Measurements from ENCODE around the gene NRXN3.
A peak's percentile ranks its signal among the peaks of the same experiment; 100 is the strongest.

NRXN3 gene

GRCh38 chr14:78933948-78934524 is 763.9 kb downstream of the NRXN3 start:
- no peak overlapping the region for H3K4me3 ChIP-seq (replicated peaks; ENCODE audit: low read depth, low read length)
- DNase-seq (ENCODE audit: extremely low read depth, low read depth), result no peak
- TF ChIP-seq, protein P1, sequence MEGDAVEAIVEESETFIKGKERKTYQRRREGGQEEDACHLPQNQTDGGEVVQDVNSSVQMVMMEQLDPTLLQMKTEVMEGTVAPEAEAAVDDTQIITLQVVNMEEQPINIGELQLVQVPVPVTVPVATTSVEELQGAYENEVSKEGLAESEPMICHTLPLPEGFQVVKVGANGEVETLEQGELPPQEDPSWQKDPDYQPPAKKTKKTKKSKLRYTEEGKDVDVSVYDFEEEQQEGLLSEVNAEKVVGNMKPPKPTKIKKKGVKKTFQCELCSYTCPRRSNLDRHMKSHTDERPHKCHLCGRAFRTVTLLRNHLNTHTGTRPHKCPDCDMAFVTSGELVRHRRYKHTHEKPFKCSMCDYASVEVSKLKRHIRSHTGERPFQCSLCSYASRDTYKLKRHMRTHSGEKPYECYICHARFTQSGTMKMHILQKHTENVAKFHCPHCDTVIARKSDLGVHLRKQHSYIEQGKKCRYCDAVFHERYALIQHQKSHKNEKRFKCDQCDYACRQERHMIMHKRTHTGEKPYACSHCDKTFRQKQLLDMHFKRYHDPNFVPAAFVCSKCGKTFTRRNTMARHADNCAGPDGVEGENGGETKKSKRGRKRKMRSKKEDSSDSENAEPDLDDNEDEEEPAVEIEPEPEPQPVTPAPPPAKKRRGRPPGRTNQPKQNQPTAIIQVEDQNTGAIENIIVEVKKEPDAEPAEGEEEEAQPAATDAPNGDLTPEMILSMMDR (IDR thresholded peaks at IDR 0.05; ENCODE audit: low read depth, low read length, missing control alignments), result peak; percentile 19

GRCh38 chr14:78946949-78947348 is 776.8 kb downstream of the NRXN3 start:
- no peak overlapping the region for H3K4me3 ChIP-seq (replicated peaks; ENCODE audit: low read depth, low read length)
- TF ChIP-seq, protein P1 (IDR thresholded peaks at IDR 0.05; ENCODE audit: low read depth, low read length, missing control alignments), result no peak
- no peak for DNase-seq (ENCODE audit: extremely low read depth, low read depth)

DNA sequence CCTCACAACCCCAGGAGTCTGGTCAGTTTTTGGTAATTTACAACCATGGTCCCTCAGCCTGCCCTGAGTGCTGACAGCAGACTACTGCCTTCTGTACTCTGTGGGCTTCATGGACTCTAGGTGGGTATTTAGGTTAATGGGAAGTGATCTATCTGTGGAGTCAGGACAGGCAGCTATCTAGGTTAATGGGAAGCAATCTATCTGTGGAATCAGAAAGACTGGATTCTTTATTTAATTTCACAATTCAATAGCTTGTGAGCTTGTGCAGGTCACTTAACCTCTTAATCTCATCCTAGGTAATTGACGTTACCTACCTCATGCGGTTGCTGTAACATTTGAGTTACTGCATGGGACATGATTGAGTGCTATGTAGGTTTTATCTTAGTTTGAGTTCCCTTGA is 777.5 kb downstream of the NRXN3 start:
- no peak overlapping the region for H3K4me3 ChIP-seq (replicated peaks; ENCODE audit: low read depth, low read length)
- no peak for DNase-seq (ENCODE audit: extremely low read depth, low read depth)
- TF ChIP-seq, protein P1 (IDR thresholded peaks at IDR 0.05; ENCODE audit: low read depth, low read length, missing control alignments), result no peak

DNA sequence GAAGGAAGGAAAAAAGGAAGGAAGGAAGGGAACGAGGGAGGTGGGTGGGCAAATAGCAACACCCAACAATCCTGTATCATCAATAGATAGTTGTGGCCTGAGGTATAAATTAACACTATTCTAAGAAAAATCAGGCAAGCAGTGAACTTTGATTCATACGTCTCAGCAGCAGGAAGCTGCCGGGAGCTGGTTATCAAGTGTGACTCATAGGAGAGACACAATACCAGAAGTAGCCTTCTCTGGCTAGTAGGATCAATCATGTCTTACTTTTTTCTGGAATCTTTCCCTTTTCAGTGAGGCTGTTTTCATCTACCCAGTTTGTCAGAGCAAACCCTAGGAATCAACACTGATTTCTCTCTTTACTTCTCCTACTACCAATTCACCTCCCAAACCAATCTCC is 780.5 kb downstream of the NRXN3 start:
- no peak for DNase-seq (ENCODE audit: extremely low read depth, low read depth)
- TF ChIP-seq, protein P1 (IDR thresholded peaks at IDR 0.05; ENCODE audit: low read depth, low read length, missing control alignments), result no peak
- no peak overlapping the region for H3K4me3 ChIP-seq (replicated peaks; ENCODE audit: low read depth, low read length)

- DNase-seq (ENCODE audit: extremely low read depth, low read depth), result no peak
- H3K4me3 ChIP-seq (replicated peaks; ENCODE audit: low read depth, low read length), result no peak overlapping the region
- TF ChIP-seq, protein P1 (IDR thresholded peaks at IDR 0.05; ENCODE audit: low read depth, low read length, missing control alignments), result no peak
Observed at GRCh38 chr14:78951602-78952001, 781.4 kb downstream of the NRXN3 start.

DNA sequence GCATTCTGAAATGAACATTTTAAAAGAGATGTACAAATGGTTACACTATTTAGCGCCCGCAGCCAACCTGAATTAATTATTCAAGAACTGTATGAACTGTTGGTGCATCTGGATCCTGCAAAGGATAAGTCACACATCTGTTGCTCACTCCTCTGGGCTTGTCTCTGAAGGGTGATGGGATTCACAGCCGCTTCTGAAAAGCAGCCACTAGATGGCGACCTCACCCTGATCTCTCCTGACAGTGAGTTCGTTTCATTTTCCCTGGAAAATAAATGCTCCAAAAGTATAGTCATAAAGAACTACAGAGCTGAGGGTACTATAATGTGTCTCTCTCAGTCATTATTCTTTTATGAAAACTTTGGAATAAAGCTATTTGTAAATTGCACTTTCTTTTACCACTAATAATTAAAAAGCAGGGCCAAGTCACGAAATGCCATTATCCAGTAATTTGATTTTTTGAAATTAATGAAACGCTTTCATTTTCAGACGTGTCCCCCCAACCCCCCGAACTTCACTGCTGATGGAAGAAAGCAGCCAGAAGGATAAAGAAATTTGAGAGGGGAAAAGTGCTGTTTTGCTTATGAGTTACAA is 789.6 kb downstream of the NRXN3 start:
- peak; percentile 71 for DNase-seq (ENCODE audit: extremely low read depth, low read depth)
- TF ChIP-seq, protein P1 (IDR thresholded peaks at IDR 0.05; ENCODE audit: low read depth, low read length, missing control alignments), result peak; percentile 88
- no peak overlapping the region for H3K4me3 ChIP-seq (replicated peaks; ENCODE audit: low read depth, low read length)

All from HFF-Myc (cell line).